Thyroid gland (tissue), 4 donors: Measurements from ENCODE around the gene MNS1. TPM values are rescaled to one million over a fixed set of nuclear protein-coding genes. Genes with fewer than 3 reads are reported as not detected.

Experiments used
- DNase-seq, 2 donors: peaks; one replicate each; pipeline ENCODE4 v3.0.0-alpha.2; 2019
- H3K27ac ChIP-seq, 3 donors: fragments of 200-600 bp; sonication (generic); 1 replicate in 2 of 3; 2 replicates in 1 of 3; pipeline ENCODE4 v1.5.1; 2016 to 2019; ENCODE audit warnings: mild to moderate bottlenecking in 1 of 3, moderate library complexity in 1 of 3
- H3K27me3 ChIP-seq: fragments of 200-600 bp; sonication (generic); one replicate; pipeline ENCODE4 v1.5.1; 2019
- H3K36me3 ChIP-seq, 2 donors: fragments of 200-600 bp; sonication (generic); one replicate each; pipeline ENCODE4 v1.5.1; 2016 to 2019
- H3K4me1 ChIP-seq, 2 donors: fragments of 200-600 bp; sonication (generic); one replicate each; pipeline ENCODE4 v1.5.1; 2017 to 2019
- H3K4me3 ChIP-seq, 3 donors: fragments of 200-600 bp; sonication (generic); replicated peaks in 1 of 3; 1 replicate in 2 of 3; 2 replicates in 1 of 3; pipeline ENCODE4 v1.5.1; 2016; ENCODE audit warnings: mild to moderate bottlenecking in 1 of 3
- H3K9me3 ChIP-seq: fragments of 200-600 bp; sonication (generic); one replicate; pipeline ENCODE4 v1.5.1; 2017
- CTCF ChIP-seq, 6 experiments: fragments of 200-600 bp in 3 of 6; fragments of 450-650 bp in 3 of 6; sonication (generic) in 3 of 6; IDR thresholded peaks; one replicate each; pipeline ENCODE4 v1.5.1; 2016 to 2019; ENCODE audit warnings: antibody characterized with exemption in 6 of 6, mild to moderate bottlenecking in 2 of 6, inconsistent platforms in 1 of 6, moderate library complexity in 1 of 6
- POLR2A ChIP-seq, 2 donors: fragments of 450-650 bp; IDR thresholded peaks; one replicate each; pipeline ENCODE4 v1.6.1; 2017; ENCODE audit warnings: antibody characterized with exemption in 2 of 2, mild to moderate bottlenecking in 2 of 2, moderate library complexity in 1 of 2
- WGBS, 2 donors: methylation state at CpG; one replicate each; pipeline ENCODE4 v1.1.5; 2017; 5-methylcytosine and 5-hydroxymethylcytosine counted together
- intact Hi-C: fragments of 100-400 bp; cut with DNase I; formaldehyde crosslinking; loops from one replicate; pipeline ENCODE4 v1.15.1; 2023
- total RNA-seq, 4 donors: library from RNA; depleted of rRNA; stranded (reverse); fragments of >200 nt; gene quantifications; one replicate each; pipeline ENCODE4 v1.2.3, GENCODE V29; 2016

Gene MNS1
- total RNA-seq, 4 donors from 2014 or later = 0.78 to 1.6 (median 1.4) TPM

GRCh38 chr15:56385908-56386307, 79.0 kb downstream of the MNS1 start:
- intact Hi-C loops = no loop called here
- H3K27ac ChIP-seq = no peak overlapping the region
- H3K4me1 ChIP-seq = no peaks in the 10 kb centered on the region
- no peaks in the 10 kb centered on the region for H3K27me3 ChIP-seq
- H3K9me3 ChIP-seq = no peaks in the 10 kb centered on the region
- TF ChIP-seq POLR2A (IDR thresholded peaks at IDR 0.05) (no peak), CTCF (IDR thresholded peaks at IDR 0.05) (no peak)
- WGBS, 2 donors = 89 to 92% methylated on average over 3 of the region's 3 CpGs
- DNase-seq = no peak
- no peak overlapping the region for H3K4me3 ChIP-seq
- H3K36me3 ChIP-seq = no peaks in the 10 kb centered on the region

GRCh38 chr15:56383010-56383409, 81.9 kb downstream of the MNS1 start:
- H3K27me3 ChIP-seq = no peaks in the 10 kb centered on the region
- WGBS, 2 donors = 95 to 98% methylated on average over 3 of the region's 3 CpGs
- no peak overlapping the region for H3K4me3 ChIP-seq
- H3K9me3 ChIP-seq = no peaks in the 10 kb centered on the region
- no peak overlapping the region for H3K27ac ChIP-seq
- H3K4me1 ChIP-seq = no peaks in the 10 kb centered on the region
- intact Hi-C loops = no loop called here
- DNase-seq = no peak
- no peak for TF ChIP-seq CTCF (IDR thresholded peaks at IDR 0.05)
- TF ChIP-seq POLR2A (IDR thresholded peaks at IDR 0.05) = no peak
- H3K36me3 ChIP-seq = no peaks in the 10 kb centered on the region

Other genes with a start within 250 kb of the MNS1 start
- 10 to 100 TPM in 3 of 4 donors, 1 to 10 TPM in 1; 9.7 to 12.6 (median 11.4) TPM for gene RFX7, start 221.3 kb downstream of the MNS1 start, total RNA-seq
- 10 to 100 TPM; 29.9 to 49.2 (median 40.1) TPM for gene TEX9, start 99.7 kb downstream of the MNS1 start, total RNA-seq